T-helper 1 cell (primary cell): Measurements from ENCODE around the gene PRDM10.
A peak's percentile ranks its signal among the peaks of the same experiment; 100 is the strongest.
"Not testable (repeated sequence)": the region's sequence is repeated elsewhere in the genome, so short reads cannot be mapped to it uniquely, and the experiment has no call there.

Source experiments
- DNase-seq, 5 donors: peaks; one replicate each; pipeline ENCODE4 v3.0.0-alpha.2; 2012 to 2020

The PRDM10 gene

GRCh38 chr11:129888451-129888850, 114.2 kb downstream of the PRDM10 start:
- peak in 1 of 5 donors; percentile 53 for DNase-seq

- no peak for DNase-seq
These were observed 117.3 kb downstream of the PRDM10 start for GRCh38 chr11:129885381-129885780.

- no peak for DNase-seq
These were observed 118.1 kb downstream of the PRDM10 start for GRCh38 chr11:129884581-129884980.

GRCh38 chr11:129881570-129882170, 121.0 kb downstream of the PRDM10 start:
- DNase-seq = peak in 3 of 5 donors; percentile 14 to 17 (median 14)

- DNase-seq = no peak
These were observed 122.3 kb downstream of the PRDM10 start for GRCh38 chr11:129880311-129880710.

- no peak for DNase-seq
These were observed 130.7 kb downstream of the PRDM10 start for GRCh38 chr11:129871914-129872313.

GRCh38 chr11:129868626-129869025, 134.0 kb downstream of the PRDM10 start:
- not testable (repeated sequence) for DNase-seq

GRCh38 chr11:129866311-129866710, 136.3 kb downstream of the PRDM10 start:
- no peak for DNase-seq

- no peak for DNase-seq
These were observed 136.9 kb downstream of the PRDM10 start for GRCh38 chr11:129865701-129866100.

- no peak for DNase-seq
These were observed 137.8 kb downstream of the PRDM10 start for GRCh38 chr11:129864811-129865210.

GRCh38 chr11:129861702-129862522, 140.7 kb downstream of the PRDM10 start:
- DNase-seq = no peak

GRCh38 chr11:129856036-129856435, 146.6 kb downstream of the PRDM10 start:
- DNase-seq = no peak

- no peak for DNase-seq
These were observed 147.5 kb downstream of the PRDM10 start for GRCh38 chr11:129855086-129855485.

GRCh38 chr11:129854232-129854805, 148.3 kb downstream of the PRDM10 start:
- DNase-seq = no peak

GRCh38 chr11:129853518-129854231, 149.0 kb downstream of the PRDM10 start:
- peak; percentile 30 to 85 (median 62) for DNase-seq

GRCh38 chr11:129852125-129852740, 150.4 kb downstream of the PRDM10 start:
- no peak for DNase-seq
